ENCODE data around the gene PCBP4. TPM values are rescaled to one million over a fixed set of nuclear protein-coding genes. Genes with fewer than 3 reads are reported as not detected.

PCBP4 gene
- total RNA-seq, 4 donors from 2014 or later, result 39.7 to 261 (median 159) TPM

DNA sequence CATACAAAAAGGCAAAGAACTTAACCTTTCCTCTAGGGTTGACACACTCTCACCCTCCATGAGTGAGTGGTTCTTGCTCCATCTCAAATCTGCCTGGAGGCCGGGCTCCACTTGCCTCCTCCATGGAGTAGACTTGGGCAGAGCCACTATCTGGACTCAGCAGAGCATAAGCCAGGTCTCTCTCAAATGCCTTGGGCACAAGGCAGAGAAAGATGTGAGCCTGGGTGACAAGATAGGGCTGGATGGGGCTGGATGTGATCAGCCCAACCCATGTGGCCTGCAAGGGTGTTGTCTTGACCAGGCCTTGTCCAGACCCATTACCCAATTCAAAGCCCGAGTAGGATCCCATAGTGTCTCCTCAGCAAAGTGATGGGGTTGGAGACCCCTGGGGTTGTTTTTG is 32.6 kb upstream of the PCBP4 start:
- H3K9me3 ChIP-seq, result no peaks in the 10 kb centered on the region
- DNase-seq, result no peak
- H3K27me3 ChIP-seq, result no peaks in the 10 kb centered on the region
- intact Hi-C loops (cut with DNase I; ENCODE audit: low total_unique reads), result loop anchor here (2.0 to 10.0 kb wide), 3 partner anchors 52 to 345 kb away; no protein-coding TSS in a partner anchor
- no peak overlapping the region for H3K27ac ChIP-seq
- no peaks in the 10 kb centered on the region for H3K36me3 ChIP-seq
- H3K4me1 ChIP-seq, result peaks cover 0 to 2% of the 10 kb centered on the region in 2 donors
- TF ChIP-seq POLR2A (IDR thresholded peaks at IDR 0.05), result no peak
- TF ChIP-seq, protein P1, sequence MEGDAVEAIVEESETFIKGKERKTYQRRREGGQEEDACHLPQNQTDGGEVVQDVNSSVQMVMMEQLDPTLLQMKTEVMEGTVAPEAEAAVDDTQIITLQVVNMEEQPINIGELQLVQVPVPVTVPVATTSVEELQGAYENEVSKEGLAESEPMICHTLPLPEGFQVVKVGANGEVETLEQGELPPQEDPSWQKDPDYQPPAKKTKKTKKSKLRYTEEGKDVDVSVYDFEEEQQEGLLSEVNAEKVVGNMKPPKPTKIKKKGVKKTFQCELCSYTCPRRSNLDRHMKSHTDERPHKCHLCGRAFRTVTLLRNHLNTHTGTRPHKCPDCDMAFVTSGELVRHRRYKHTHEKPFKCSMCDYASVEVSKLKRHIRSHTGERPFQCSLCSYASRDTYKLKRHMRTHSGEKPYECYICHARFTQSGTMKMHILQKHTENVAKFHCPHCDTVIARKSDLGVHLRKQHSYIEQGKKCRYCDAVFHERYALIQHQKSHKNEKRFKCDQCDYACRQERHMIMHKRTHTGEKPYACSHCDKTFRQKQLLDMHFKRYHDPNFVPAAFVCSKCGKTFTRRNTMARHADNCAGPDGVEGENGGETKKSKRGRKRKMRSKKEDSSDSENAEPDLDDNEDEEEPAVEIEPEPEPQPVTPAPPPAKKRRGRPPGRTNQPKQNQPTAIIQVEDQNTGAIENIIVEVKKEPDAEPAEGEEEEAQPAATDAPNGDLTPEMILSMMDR (IDR thresholded peaks at IDR 0.05), result no peak
- no peak overlapping the region for H3K4me3 ChIP-seq

DNA sequence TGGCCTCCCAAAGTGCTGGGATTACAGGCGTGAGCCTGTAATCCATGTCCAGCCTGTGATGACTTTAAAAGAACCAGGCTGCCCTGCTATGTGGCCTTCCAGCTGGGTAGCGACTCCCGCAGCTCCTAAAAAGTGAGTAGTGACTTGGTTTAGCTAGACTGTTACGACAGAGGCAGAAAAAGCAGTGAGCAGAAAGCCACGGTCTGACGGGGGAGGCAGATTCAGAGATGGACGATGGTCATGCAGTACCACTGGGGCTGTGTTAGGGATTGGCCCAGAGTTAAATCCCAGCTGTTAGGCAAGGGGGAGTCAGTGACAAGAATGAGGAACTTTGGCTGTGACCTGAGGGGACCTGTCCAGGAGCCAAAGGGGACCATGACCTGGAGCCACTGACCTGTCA is 31.5 kb upstream of the PCBP4 start:
- no peak for DNase-seq
- peaks cover 0 to 6% of the 10 kb centered on the region in 2 donors for H3K4me1 ChIP-seq
- H3K4me3 ChIP-seq, result no peak overlapping the region
- intact Hi-C loops (cut with DNase I; ENCODE audit: low total_unique reads), result no loop called here
- H3K27me3 ChIP-seq, result no peaks in the 10 kb centered on the region
- TF ChIP-seq, protein P1 (IDR thresholded peaks at IDR 0.05), result no peak
- no peak for TF ChIP-seq POLR2A (IDR thresholded peaks at IDR 0.05)
- no peak overlapping the region for H3K27ac ChIP-seq
- H3K36me3 ChIP-seq, result no peaks in the 10 kb centered on the region
- H3K9me3 ChIP-seq, result no peaks in the 10 kb centered on the region

DNA sequence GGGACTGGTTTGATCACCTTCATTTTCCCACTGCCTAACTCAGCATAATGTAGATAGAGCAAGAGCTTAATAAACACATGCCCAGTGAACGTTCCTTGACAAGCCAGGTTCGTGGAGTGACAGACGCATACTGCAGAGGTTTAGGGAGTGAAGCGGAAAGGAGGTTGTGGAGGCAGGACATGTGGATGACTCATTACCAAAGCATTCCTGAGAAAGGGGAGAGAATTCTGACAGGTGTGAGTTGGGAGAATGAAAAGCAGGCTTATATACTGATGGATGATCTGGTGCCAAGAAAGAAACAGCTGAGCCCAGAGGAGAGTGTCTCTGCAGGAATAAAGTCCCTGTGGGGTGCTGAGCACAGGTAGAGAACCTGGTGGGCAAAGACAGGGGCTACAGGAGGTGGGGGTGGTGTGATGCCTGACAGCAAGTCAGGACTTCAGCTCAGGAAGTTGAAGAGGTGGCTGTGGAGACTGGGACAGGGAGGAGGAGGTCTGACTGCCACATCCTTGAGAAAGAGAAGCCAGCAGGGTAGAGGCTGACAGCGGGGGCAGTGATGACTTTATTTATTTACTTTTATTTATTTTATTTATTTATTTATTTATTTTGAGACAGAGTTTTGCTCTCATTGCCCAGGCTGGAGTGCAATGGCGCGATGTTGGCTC is 30.8 kb upstream of the PCBP4 start:
- peaks cover 0 to 6% of the 10 kb centered on the region in 2 donors for H3K4me1 ChIP-seq
- H3K27me3 ChIP-seq, result no peaks in the 10 kb centered on the region
- no peak overlapping the region for H3K4me3 ChIP-seq
- intact Hi-C loops (cut with DNase I; ENCODE audit: low total_unique reads), result no loop called here
- no peak for DNase-seq
- H3K9me3 ChIP-seq, result no peaks in the 10 kb centered on the region
- H3K27ac ChIP-seq, result no peak overlapping the region
- H3K36me3 ChIP-seq, result no peaks in the 10 kb centered on the region
- TF ChIP-seq, protein P1 (IDR thresholded peaks at IDR 0.05), result no peak
- no peak for TF ChIP-seq POLR2A (IDR thresholded peaks at IDR 0.05)

DNA sequence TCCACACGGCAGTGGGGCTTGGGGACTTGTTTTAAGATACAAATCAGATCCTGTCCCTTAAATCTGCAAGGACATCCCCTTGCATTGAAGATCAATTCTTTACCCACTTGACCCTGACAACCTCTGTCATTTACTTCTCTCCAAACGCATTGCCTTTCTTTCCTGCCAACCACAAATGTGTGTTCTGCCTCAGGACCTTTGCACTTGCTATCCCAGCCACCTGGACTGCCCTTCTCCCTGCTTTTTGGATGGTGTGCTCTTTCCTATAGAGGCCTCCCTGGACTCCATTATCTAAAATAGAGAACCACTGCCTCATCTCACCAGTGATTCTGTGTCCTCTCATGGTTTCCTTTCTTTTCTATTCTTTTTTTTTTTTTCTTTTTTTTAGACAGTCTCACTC is 29.9 kb upstream of the PCBP4 start:
- DNase-seq, result no peak
- H3K27ac ChIP-seq, result no peak overlapping the region
- no peaks in the 10 kb centered on the region for H3K9me3 ChIP-seq
- H3K27me3 ChIP-seq, result no peaks in the 10 kb centered on the region
- no peaks in the 10 kb centered on the region for H3K36me3 ChIP-seq
- intact Hi-C loops (cut with DNase I; ENCODE audit: low total_unique reads), result no loop called here
- no peak overlapping the region for H3K4me3 ChIP-seq
- peaks cover 0 to 6% of the 10 kb centered on the region in 2 donors for H3K4me1 ChIP-seq
- TF ChIP-seq, protein P1 (IDR thresholded peaks at IDR 0.05), result no peak
- no peak for TF ChIP-seq POLR2A (IDR thresholded peaks at IDR 0.05)

DNA sequence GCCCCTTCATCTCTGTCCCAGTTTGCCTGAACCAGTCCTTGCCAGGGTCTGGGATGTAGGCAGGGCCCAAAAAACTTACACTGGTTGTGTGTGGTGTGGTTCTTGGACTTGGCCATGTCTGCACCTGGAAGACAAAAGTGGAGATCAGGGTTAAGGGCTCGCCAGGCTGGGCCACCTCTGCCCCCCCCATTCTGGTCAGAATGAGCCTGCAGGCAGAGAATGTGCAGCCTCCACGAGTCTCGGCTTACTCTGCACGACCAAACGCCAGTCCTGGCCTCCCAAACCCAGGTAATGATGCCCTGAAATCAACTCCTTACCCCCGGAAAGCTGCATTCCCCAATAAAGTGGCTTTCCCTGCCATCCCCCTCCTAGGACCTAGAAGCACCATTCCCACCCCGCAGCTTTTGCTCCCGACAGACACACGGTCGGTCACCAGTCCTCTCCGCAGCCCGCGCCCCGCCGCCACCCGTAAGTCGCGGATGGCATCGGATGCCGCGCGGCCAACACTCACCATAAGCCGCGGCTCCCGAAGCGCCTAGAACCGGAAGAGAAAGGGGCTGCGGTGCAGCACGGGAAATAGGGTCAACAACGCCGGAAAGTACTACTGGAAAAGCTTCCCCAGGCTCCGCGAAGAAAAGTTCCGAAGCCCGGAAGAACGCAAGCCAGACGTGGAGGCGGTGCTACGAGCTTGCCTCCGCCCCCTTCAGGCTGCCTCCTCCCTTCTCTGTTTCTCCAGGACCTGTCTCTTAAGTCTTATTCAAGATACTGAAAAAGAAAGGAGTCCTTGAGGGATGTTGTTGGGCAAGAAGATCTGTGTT is 28.3 kb upstream of the PCBP4 start, which contains the start of gene RPL29:
TSS of gene RPL29 (minus strand) at position 550 of the 818 bp plus-strand sequence. CDS start at position 116, 434 bp downstream.
- intact Hi-C loops (cut with DNase I; ENCODE audit: low total_unique reads), result no loop called here

More for the DNA sequence above, 28.3 kb upstream of the PCBP4 start, which contains the start of gene RPL29:
- H3K27ac ChIP-seq, result peak within 1 kb of the TSS; percentile 87 to 89
- no peaks in the 10 kb centered on the region for H3K27me3 ChIP-seq
- peaks cover 0 to 6% of the 10 kb centered on the region in 2 donors for H3K4me1 ChIP-seq
- TF ChIP-seq, protein P1 (IDR thresholded peaks at IDR 0.05), result peak; percentile 24 to 52 (median 44)
- TF ChIP-seq POLR2A (IDR thresholded peaks at IDR 0.05), result peak; percentile 41 to 71
- DNase-seq, result peak; percentile 94 to 96
- H3K9me3 ChIP-seq, result no peaks in the 10 kb centered on the region
- no peaks in the 10 kb centered on the region for H3K36me3 ChIP-seq
- peak within 1 kb of the TSS; percentile 71 to 85 for H3K4me3 ChIP-seq
